Stomach (tissue), 4 donors: Measurements from ENCODE around the gene MKLN1.

Experiments
- EP300 ChIP-seq: sonication (generic); formaldehyde crosslinking; IDR thresholded peaks from one replicate; pipeline ENCODE4 v1.6.1; 2017; ENCODE audit warnings: antibody characterized with exemption
- POLR2A ChIP-seq, 4 donors: fragments of 450-650 bp; IDR thresholded peaks; one replicate each; pipeline ENCODE4 v1.6.1; 2016; ENCODE audit warnings: antibody characterized with exemption in 4 of 4, control low read depth in 2 of 4, mild to moderate bottlenecking in 1 of 4, moderate library complexity in 1 of 4
- POLR2AphosphoS5 ChIP-seq, 3 donors: sonication (generic); formaldehyde crosslinking; IDR thresholded peaks; one replicate each; pipeline ENCODE4 v1.6.1; 2016; ENCODE audit warnings: antibody characterized with exemption in 3 of 3
- TF ChIP-seq, protein P1 (sequence below), 7 experiments: fragments of 450-650 bp in 4 of 7; fragments of 200-600 bp in 3 of 7; sonication (generic) in 3 of 7; IDR thresholded peaks; one replicate each; pipeline ENCODE4 v1.5.1; 2016 to 2019; ENCODE audit warnings: antibody characterized with exemption in 7 of 7, control low read depth in 2 of 7, mild to moderate bottlenecking in 1 of 7

DNA sequence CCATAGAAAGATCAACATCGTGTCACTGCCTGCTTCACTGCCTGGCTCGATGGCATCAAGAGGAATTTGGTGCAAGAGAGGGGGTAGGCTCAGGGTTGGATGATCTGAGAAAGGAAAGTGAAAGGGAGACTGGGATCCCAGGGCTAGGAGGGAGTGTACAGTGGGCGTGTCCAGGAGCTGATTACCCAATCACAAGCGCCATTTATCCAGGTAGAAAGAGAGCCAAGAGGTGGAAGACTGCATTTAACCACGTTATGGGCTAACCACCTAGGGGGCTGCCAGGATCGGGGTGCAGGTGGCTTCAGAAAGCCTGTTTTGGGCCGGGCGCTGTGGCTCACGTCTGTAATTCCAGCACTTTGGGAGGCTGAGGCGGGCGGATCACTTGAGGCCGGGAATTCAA is 218.4 kb downstream of the MKLN1 start:
- TF ChIP-seq, protein P1, sequence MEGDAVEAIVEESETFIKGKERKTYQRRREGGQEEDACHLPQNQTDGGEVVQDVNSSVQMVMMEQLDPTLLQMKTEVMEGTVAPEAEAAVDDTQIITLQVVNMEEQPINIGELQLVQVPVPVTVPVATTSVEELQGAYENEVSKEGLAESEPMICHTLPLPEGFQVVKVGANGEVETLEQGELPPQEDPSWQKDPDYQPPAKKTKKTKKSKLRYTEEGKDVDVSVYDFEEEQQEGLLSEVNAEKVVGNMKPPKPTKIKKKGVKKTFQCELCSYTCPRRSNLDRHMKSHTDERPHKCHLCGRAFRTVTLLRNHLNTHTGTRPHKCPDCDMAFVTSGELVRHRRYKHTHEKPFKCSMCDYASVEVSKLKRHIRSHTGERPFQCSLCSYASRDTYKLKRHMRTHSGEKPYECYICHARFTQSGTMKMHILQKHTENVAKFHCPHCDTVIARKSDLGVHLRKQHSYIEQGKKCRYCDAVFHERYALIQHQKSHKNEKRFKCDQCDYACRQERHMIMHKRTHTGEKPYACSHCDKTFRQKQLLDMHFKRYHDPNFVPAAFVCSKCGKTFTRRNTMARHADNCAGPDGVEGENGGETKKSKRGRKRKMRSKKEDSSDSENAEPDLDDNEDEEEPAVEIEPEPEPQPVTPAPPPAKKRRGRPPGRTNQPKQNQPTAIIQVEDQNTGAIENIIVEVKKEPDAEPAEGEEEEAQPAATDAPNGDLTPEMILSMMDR (IDR thresholded peaks at IDR 0.05): no peak
- no peak for TF ChIP-seq POLR2A (IDR thresholded peaks at IDR 0.05)
- no peak for TF ChIP-seq POLR2AphosphoS5 (IDR thresholded peaks at IDR 0.05)
- no peak for TF ChIP-seq EP300
